Panc1 (cell line): Measurements from ENCODE around the gene LRRC45.

ENCODE experiments used
- CTCF ChIP-seq: fragments of 450-650 bp; IDR thresholded peaks from 2 replicates; pipeline ENCODE4 v1.5.1; 2017; ENCODE audit warnings: mild to moderate bottlenecking
- REST ChIP-seq, 2 experiments: IDR thresholded peaks; 2 replicates each; pipeline ENCODE4 v1.6.1; 2011 to 2012; ENCODE audit warnings: low read depth in 2 of 2, control low read depth in 1 of 2, low read length in 1 of 2, mild to moderate bottlenecking in 1 of 2, moderate library complexity in 1 of 2; ENCODE audit not compliant: insufficient read depth in 1 of 2
- SIN3A ChIP-seq: IDR thresholded peaks from 2 replicates; pipeline ENCODE4 v1.6.1; 2012; ENCODE audit warnings: low read depth, mild to moderate bottlenecking, low read length, moderate library complexity, borderline replicate concordance; ENCODE audit not compliant: insufficient read depth
- TCF7L2 ChIP-seq: IDR thresholded peaks from 2 replicates; pipeline ENCODE4 v1.6.1; 2011; ENCODE audit warnings: mild to moderate bottlenecking, low read depth, low read length, inconsistent platforms

- TF ChIP-seq REST (IDR thresholded peaks at IDR 0.05; ENCODE audit: insufficient read depth in 1 of 2, low read depth in 2 of 2, low read length in 1 of 2) (no peak), CTCF (no peak), SIN3A (no peak), TCF7L2 (no peak)
Measured at GRCh38 chr17:82008258-82008940, 14.7 kb upstream of the LRRC45 start.
